ENCODE data around the gene TMEM245. TPM values are rescaled to one million over a fixed set of nuclear protein-coding genes. Genes with fewer than 3 reads are reported as not detected.

Gene TMEM245
- total RNA-seq, 1 experiment from 2014 or later: 34.8 TPM

DNA sequence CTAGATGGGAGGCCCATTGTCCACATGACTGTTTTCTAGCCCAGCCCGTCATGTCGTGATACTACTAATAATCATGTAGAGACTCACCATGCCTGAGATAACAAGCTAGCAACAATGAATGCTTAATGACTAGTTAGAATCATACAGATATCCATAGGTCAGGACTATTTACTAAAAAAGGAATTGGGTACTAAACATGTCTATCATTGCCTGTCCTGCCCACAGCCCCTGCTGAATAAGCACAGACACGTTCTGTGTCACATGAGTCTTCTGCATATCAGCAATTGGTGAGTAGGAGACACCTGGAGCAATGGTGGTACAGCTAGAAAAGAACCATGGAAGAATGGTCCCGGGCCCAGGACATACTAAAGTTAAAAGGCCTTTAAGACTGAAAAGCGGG is 29.3 kb upstream of the TMEM245 start:
- H3K9ac ChIP-seq (ENCODE audit: low read length): no peak overlapping the region
- H4K20me1 ChIP-seq (ENCODE audit: insufficient read depth): no peaks in the 10 kb centered on the region
- no peak overlapping the region for H2AFZ ChIP-seq (ENCODE audit: low read depth, low read length, poor library complexity, severe bottlenecking)
- no peak overlapping the region for H3K4me2 ChIP-seq (ENCODE audit: low read length)
- H3K4me1 ChIP-seq (ENCODE audit: control insufficient read depth in 1 of 2, insufficient read depth in 2 of 2, low read length in 2 of 2): peaks cover 0 to 3% of the 10 kb centered on the region in 2 experiments; a peak in 2 of 4 replicates
- peaks cover 3 to 9% of the 10 kb centered on the region in 2 experiments; a peak in 2 of 4 replicates for H3K9me3 ChIP-seq (ENCODE audit: control insufficient read depth in 1 of 2, insufficient read depth in 1 of 2, low read depth in 1 of 2, low read length in 2 of 2)
- ChIA-PET CTCF (no interaction called here), POLR2A (no interaction called here), RAD21 (ENCODE audit: low non-redundant PET in 1 of 2, low total read pairs in 2 of 2, uncharacterized antibody in 2 of 2, unreplicated experiment in 2 of 2) (no interaction called here)
- H3K27me3 ChIP-seq (ENCODE audit: insufficient read depth, low read length): no peaks in the 10 kb centered on the region
- DNase-seq (ENCODE audit: low read depth, low spot score) (no peak), ATAC-seq (no peak)
- no peak for TF ChIP-seq ELF1 (IDR thresholded peaks at IDR 0.05; ENCODE audit: borderline replicate concordance, low read depth)
- no peaks in the 10 kb centered on the region for H3K9me2 ChIP-seq (ENCODE audit: insufficient read depth)
- no peak overlapping the region for H3K27ac ChIP-seq (ENCODE audit: low read depth, low read length)
- H3K36me3 ChIP-seq (ENCODE audit: control insufficient read depth in 1 of 2, insufficient read depth in 2 of 2, low read length in 2 of 2): no peaks in the 10 kb centered on the region
- no TSS peak for BruUV-seq (replicated peaks)
- H3K4me3 ChIP-seq (replicated peaks in 1 of 2; ENCODE audit: low read depth in 1 of 2, low read length in 2 of 2): no peak overlapping the region
- intact Hi-C loops (cut with micrococcal nuclease): no loop called here
- H3K79me2 ChIP-seq (ENCODE audit: insufficient read depth, low read length): no peaks in the 10 kb centered on the region

- Histone ChIP-seq H3K27me3 (ENCODE audit: insufficient read depth, low read length) (no peaks in the 10 kb centered on the region), H3K27ac (ENCODE audit: low read depth, low read length) (no peak overlapping the region), H3K9me2 (ENCODE audit: insufficient read depth) (no peaks in the 10 kb centered on the region), H2AFZ (ENCODE audit: low read depth, low read length, poor library complexity, severe bottlenecking) (no peak overlapping the region), H3K4me1 (ENCODE audit: control insufficient read depth in 1 of 2, insufficient read depth in 2 of 2, low read length in 2 of 2) (peaks cover 0 to 9% of the 10 kb centered on the region in 2 experiments; a peak in 2 of 4 replicates), H3K4me2 (ENCODE audit: low read length) (no peak overlapping the region), H4K20me1 (ENCODE audit: insufficient read depth) (no peaks in the 10 kb centered on the region), H3K4me3 (replicated peaks in 1 of 2; ENCODE audit: low read depth in 1 of 2, low read length in 2 of 2) (no peak overlapping the region), H3K79me2 (ENCODE audit: insufficient read depth, low read length) (no peaks in the 10 kb centered on the region), H3K36me3 (ENCODE audit: control insufficient read depth in 1 of 2, insufficient read depth in 2 of 2, low read length in 2 of 2) (no peaks in the 10 kb centered on the region), H3K9ac (ENCODE audit: low read length) (no peak overlapping the region), H3K9me3 (ENCODE audit: control insufficient read depth in 1 of 2, insufficient read depth in 1 of 2, low read depth in 1 of 2, low read length in 2 of 2) (no peaks in the 10 kb centered on the region)
- intact Hi-C loops (cut with micrococcal nuclease): no loop called here
- RAD21 ChIA-PET (ENCODE audit: low non-redundant PET in 1 of 2, low total read pairs in 2 of 2, uncharacterized antibody in 2 of 2, unreplicated experiment in 2 of 2): no interaction called here
- no TSS peak for BruUV-seq (replicated peaks)
- ATAC-seq (no peak), DNase-seq (ENCODE audit: low read depth, low spot score) (no peak)
- CTCF ChIA-PET: no interaction called here
- POLR2A ChIA-PET: no interaction called here
- TF ChIP-seq REST (IDR thresholded peaks at IDR 0.05; ENCODE audit: low read depth) (no peak), YY1 (IDR thresholded peaks at IDR 0.05; ENCODE audit: extremely low read depth, insufficient replicate concordance, low read depth, low read length) (no peak), TCF7L2 (IDR thresholded peaks at IDR 0.05; ENCODE audit: borderline replicate concordance, extremely low read depth, insufficient read depth, insufficient read length) (no peak), EZH2phosphoT487 (IDR thresholded peaks at IDR 0.05; ENCODE audit: borderline replicate concordance) (no peak), POLR2A (IDR thresholded peaks at IDR 0.05; ENCODE audit: borderline replicate concordance, extremely low read depth, insufficient read depth, insufficient read length) (no peak), EGR1 (IDR thresholded peaks at IDR 0.05; ENCODE audit: low read depth) (no peak), SRF (IDR thresholded peaks at IDR 0.05; ENCODE audit: low read depth) (no peak), ZBTB33 (IDR thresholded peaks at IDR 0.05; ENCODE audit: extremely low read depth, insufficient replicate concordance, low read length) (no peak), POLR2AphosphoS5 (IDR thresholded peaks at IDR 0.05; ENCODE audit: low read depth, low read length) (no peak), JUND (IDR thresholded peaks at IDR 0.05) (no peak), ZFX (IDR thresholded peaks at IDR 0.05) (no peak), ELF1 (IDR thresholded peaks at IDR 0.05; ENCODE audit: borderline replicate concordance, low read depth) (no peak), SP1 (IDR thresholded peaks at IDR 0.05; ENCODE audit: low read depth) (no peak), ATF3 (IDR thresholded peaks at IDR 0.05) (no peak), CBX3 (IDR thresholded peaks at IDR 0.05; ENCODE audit: low read depth) (no peak), RAD21 (IDR thresholded peaks at IDR 0.05; ENCODE audit: low read depth) (no peak)
- TF ChIP-seq, protein P1, sequence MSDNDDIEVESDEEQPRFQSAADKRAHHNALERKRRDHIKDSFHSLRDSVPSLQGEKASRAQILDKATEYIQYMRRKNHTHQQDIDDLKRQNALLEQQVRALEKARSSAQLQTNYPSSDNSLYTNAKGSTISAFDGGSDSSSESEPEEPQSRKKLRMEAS (IDR thresholded peaks at IDR 0.05): no peak
Observed at GRCh38 chr9:109145051-109145450, 25.3 kb upstream of the TMEM245 start.
